GM21786 (cell line): ENCODE measurements around the gene CNTNAP2.
"Not testable (repeated sequence)": the region's sequence is repeated elsewhere in the genome, so short reads cannot be mapped to it uniquely, and the experiment has no call there.

Experiments used
- ATAC-seq: cut with Tn5 transposase; IDR thresholded peaks from one replicate; pipeline ENCODE4 v1.9.1; 2021; ENCODE audit not compliant: unreplicated experiment

Gene CNTNAP2

GRCh38 chr7:146146831-146147486 is 30.4 kb downstream of the CNTNAP2 start:
- no peak for ATAC-seq

GRCh38 chr7:146150153-146150552 is 33.6 kb downstream of the CNTNAP2 start:
- ATAC-seq, result no peak

- no peak for ATAC-seq
Observed at GRCh38 chr7:146172112-146172511, 55.5 kb downstream of the CNTNAP2 start.

- no peak for ATAC-seq
Observed at GRCh38 chr7:146175716-146176115, 59.1 kb downstream of the CNTNAP2 start.

GRCh38 chr7:146176860-146177259 is 60.3 kb downstream of the CNTNAP2 start:
- no peak for ATAC-seq

- no peak for ATAC-seq
Observed at GRCh38 chr7:146177301-146177700, 60.7 kb downstream of the CNTNAP2 start.

GRCh38 chr7:146185844-146186243 is 69.2 kb downstream of the CNTNAP2 start:
- no peak for ATAC-seq

- ATAC-seq, result not testable (repeated sequence)
Observed at GRCh38 chr7:146191428-146191827, 74.8 kb downstream of the CNTNAP2 start.

GRCh38 chr7:146201945-146202344 is 85.3 kb downstream of the CNTNAP2 start:
- no peak for ATAC-seq

GRCh38 chr7:146206270-146206669 is 89.7 kb downstream of the CNTNAP2 start:
- no peak for ATAC-seq

- no peak for ATAC-seq
Observed at GRCh38 chr7:146208492-146208891, 91.9 kb downstream of the CNTNAP2 start.

GRCh38 chr7:146214842-146215241 is 98.2 kb downstream of the CNTNAP2 start:
- no peak for ATAC-seq

- ATAC-seq, result no peak
Observed at GRCh38 chr7:146216396-146217041, 99.9 kb downstream of the CNTNAP2 start.

- ATAC-seq, result no peak
Observed at GRCh38 chr7:146223851-146224250, 107.2 kb downstream of the CNTNAP2 start.

- no peak for ATAC-seq
Observed at GRCh38 chr7:146232604-146233003, 116.0 kb downstream of the CNTNAP2 start.

- ATAC-seq, result no peak
Observed at GRCh38 chr7:146235195-146235594, 118.6 kb downstream of the CNTNAP2 start.

- ATAC-seq, result no peak
Observed at GRCh38 chr7:146242661-146243060, 126.1 kb downstream of the CNTNAP2 start.

GRCh38 chr7:146247991-146248390 is 131.4 kb downstream of the CNTNAP2 start:
- ATAC-seq, result not testable (repeated sequence)

GRCh38 chr7:146248744-146249143 is 132.1 kb downstream of the CNTNAP2 start:
- ATAC-seq, result not testable (repeated sequence)

GRCh38 chr7:146249272-146249671 is 132.7 kb downstream of the CNTNAP2 start:
- no peak for ATAC-seq

- no peak for ATAC-seq
Observed at GRCh38 chr7:146255609-146256008, 139.0 kb downstream of the CNTNAP2 start.

- ATAC-seq, result no peak
Observed at GRCh38 chr7:146262527-146262926, 145.9 kb downstream of the CNTNAP2 start.

- no peak for ATAC-seq
Observed at GRCh38 chr7:146276888-146277287, 160.3 kb downstream of the CNTNAP2 start.
